Neuronal stem cell (in vitro differentiated cells): ENCODE measurements around the gene LOXL4.
A peak's percentile ranks its signal among the peaks of the same experiment; 100 is the strongest.

Experiments used
- DNase-seq: peaks from one replicate; pipeline ENCODE4 v3.0.0-alpha.2; 2013; ENCODE audit warnings: low spot score
- H2AFZ ChIP-seq: one replicate; pipeline ENCODE4 v1.6.1; 2013; ENCODE audit warnings: mild to moderate bottlenecking, low read length, inconsistent platforms
- H2AK5ac ChIP-seq: 2 replicates; pipeline ENCODE4 v1.6.1; 2013; ENCODE audit warnings: low read depth, mild to moderate bottlenecking, inconsistent platforms, low read length, moderate library complexity, mixed read lengths
- H2BK120ac ChIP-seq: 2 replicates; pipeline ENCODE4 v1.6.1; 2013; ENCODE audit warnings: low read depth, mild to moderate bottlenecking, inconsistent platforms, low read length, moderate library complexity, mixed read lengths
- H2BK12ac ChIP-seq: one replicate; pipeline ENCODE4 v1.6.1; 2013; ENCODE audit warnings: low read length, inconsistent platforms
- H2BK15ac ChIP-seq: 2 replicates; pipeline ENCODE4 v1.6.1; 2013; ENCODE audit warnings: mild to moderate bottlenecking, low read length, inconsistent platforms, mixed read lengths
- H2BK5ac ChIP-seq: one replicate; pipeline ENCODE4 v1.6.1; 2013; ENCODE audit warnings: inconsistent platforms, mild to moderate bottlenecking, low read length, moderate library complexity
- H3K14ac ChIP-seq: one replicate; pipeline ENCODE4 v1.6.1; 2013; ENCODE audit warnings: low read length, inconsistent platforms
- H3K18ac ChIP-seq: 2 replicates; pipeline ENCODE4 v1.6.1; 2013; ENCODE audit warnings: low read length, inconsistent platforms
- H3K23ac ChIP-seq: 2 replicates; pipeline ENCODE4 v1.6.1; 2013; ENCODE audit warnings: low read depth, mild to moderate bottlenecking, mixed read lengths, low read length, inconsistent platforms; ENCODE audit not compliant: poor library complexity
- H3K27ac ChIP-seq: replicated peaks from 3 replicates; pipeline ENCODE4 v1.5.1; 2013; ENCODE audit warnings: low read length, inconsistent platforms
- H3K27me3 ChIP-seq, 3 experiments: 2 replicates each; pipeline ENCODE4 v1.6.1; 2013; ENCODE audit warnings: low read length in 3 of 3, mild to moderate bottlenecking in 2 of 3, inconsistent platforms in 1 of 3, low read depth in 1 of 3, mixed read lengths in 1 of 3, moderate library complexity in 1 of 3; ENCODE audit not compliant: control insufficient read depth in 3 of 3, insufficient read depth in 3 of 3
- H3K36me3 ChIP-seq, 2 donors: replicated peaks in 1 of 2; 2 replicates each; pipeline ENCODE4 v1.6.1; 2013; ENCODE audit warnings: low read length in 2 of 2; ENCODE audit not compliant: control insufficient read depth in 2 of 2, insufficient read depth in 2 of 2
- H3K4ac ChIP-seq: 2 replicates; pipeline ENCODE4 v1.6.1; 2013; ENCODE audit warnings: inconsistent platforms, mild to moderate bottlenecking, low read length, moderate library complexity
- H3K4me1 ChIP-seq, 2 donors: 1 replicate in 1 of 2; 2 replicates in 1 of 2; pipeline ENCODE4 v1.6.1; 2013; ENCODE audit warnings: low read length in 2 of 2, low read depth in 1 of 2; ENCODE audit not compliant: control insufficient read depth in 2 of 2, insufficient read depth in 1 of 2
- H3K4me2 ChIP-seq: one replicate; pipeline ENCODE4 v1.6.1; 2013; ENCODE audit warnings: mild to moderate bottlenecking, low read length, inconsistent platforms; ENCODE audit not compliant: insufficient read depth, poor library complexity, severe bottlenecking
- H3K4me3 ChIP-seq, 2 donors: 2 replicates each; pipeline ENCODE4 v1.5.1; 2013; ENCODE audit warnings: low read length in 2 of 2, mild to moderate bottlenecking in 2 of 2, inconsistent platforms in 1 of 2, moderate library complexity in 1 of 2
- H3K79me1 ChIP-seq: one replicate; pipeline ENCODE4 v1.6.1; 2013; ENCODE audit warnings: low read depth, mild to moderate bottlenecking, inconsistent platforms, low read length, moderate library complexity
- H3K9ac ChIP-seq: one replicate; pipeline ENCODE4 v1.6.1; 2013; ENCODE audit warnings: mild to moderate bottlenecking, low read depth, low read length, inconsistent platforms; ENCODE audit not compliant: poor library complexity
- H3K9me3 ChIP-seq, 2 donors: replicated peaks in 1 of 2; 2 replicates each; pipeline versions ENCODE3 to v1.6.1; 2013; ENCODE audit warnings: low read length in 2 of 2, mild to moderate bottlenecking in 2 of 2, inconsistent platforms in 1 of 2, low read depth in 1 of 2, mixed read lengths in 1 of 2, moderate library complexity in 1 of 2; ENCODE audit not compliant: control insufficient read depth in 2 of 2, insufficient read depth in 1 of 2
- H4K8ac ChIP-seq: one replicate; pipeline ENCODE4 v1.6.1; 2013; ENCODE audit warnings: low read depth, mild to moderate bottlenecking, inconsistent platforms, low read length, moderate library complexity
- H4K91ac ChIP-seq: one replicate; pipeline ENCODE4 v1.6.1; 2013; ENCODE audit warnings: low read length, low read depth, mild to moderate bottlenecking, inconsistent platforms; ENCODE audit not compliant: poor library complexity
- WGBS, 2 donors: extraction: QIAGEN DNeasy Blood & Tissue Kit; methylation state at CpG; one replicate each; pipeline ENCODE4 v1.1.7; 2013; ENCODE audit warnings: missing lambda C conversion rate in 2 of 2, mixed read lengths in 1 of 2; ENCODE audit not compliant: insufficient read length in 2 of 2, insufficient replicate concordance in 1 of 2; ENCODE audit errors: extremely low coverage in 2 of 2; 5-methylcytosine and 5-hydroxymethylcytosine counted together

Gene LOXL4

GRCh38 chr10:98265403-98266378, 2.3 kb downstream of the LOXL4 start:
- Histone ChIP-seq H3K9me3 (no peaks in the 10 kb centered on the region), H2BK5ac (no peak overlapping the region), H3K4me2 (no peak overlapping the region), H4K8ac (no peak overlapping the region), H3K18ac (peak overlapping the region; percentile 44), H3K23ac (no peak overlapping the region), H2BK15ac (peak overlapping the region; percentile 2), H3K14ac (no peak overlapping the region), H3K4me3 (no peak overlapping the region), H2AK5ac (peak overlapping the region; percentile 41), H3K4me1 (peaks cover 9 to 31% of the 10 kb centered on the region in 2 donors), H2AFZ (no peak overlapping the region), H4K91ac (no peak overlapping the region), H3K27me3 (peaks cover 0 to 10% (median 2%) of the 10 kb centered on the region in 3 experiments), H3K27ac (no peak overlapping the region), H2BK120ac (no peak overlapping the region), H3K36me3 (no peaks in the 10 kb centered on the region), H2BK12ac (peak overlapping the region; percentile 80), H3K4ac (no peak overlapping the region), H3K79me1 (no peaks in the 10 kb centered on the region), H3K9ac (no peak overlapping the region)
- no CpG with 5 or more reads among the region's 17 CpGs for WGBS, 2 donors
- DNase-seq = no peak

- Histone ChIP-seq H2AK5ac (peak overlapping the region; percentile 66), H4K91ac (no peak overlapping the region), H2BK120ac (no peak overlapping the region), H3K23ac (peak overlapping the region; percentile 29), H3K27ac (no peak overlapping the region), H3K36me3 (no peaks in the 10 kb centered on the region), H3K79me1 (no peaks in the 10 kb centered on the region), H3K4me2 (no peak overlapping the region), H3K27me3 (peaks cover 0 to 6% (median 2%) of the 10 kb centered on the region in 3 experiments), H3K9me3 (no peaks in the 10 kb centered on the region), H3K18ac (peak overlapping the region; percentile 35), H3K9ac (no peak overlapping the region), H4K8ac (no peak overlapping the region), H2BK5ac (peak overlapping the region; percentile 55), H3K4me3 (no peak overlapping the region), H3K4ac (no peak overlapping the region), H2BK15ac (peak overlapping the region; percentile 55), H2AFZ (no peak overlapping the region), H3K14ac (peak overlapping the region; percentile 41), H2BK12ac (peak overlapping the region; percentile 34), H3K4me1 (peaks cover 9 to 26% of the 10 kb centered on the region in 2 donors)
- no peak for DNase-seq
- WGBS, 2 donors = no CpG with 5 or more reads among the region's 12 CpGs
Observed at GRCh38 chr10:98264378-98265065, 3.5 kb downstream of the LOXL4 start.

- no peak overlapping the region for H3K4me2 ChIP-seq
- no peaks in the 10 kb centered on the region for H3K9me3 ChIP-seq
- no peak overlapping the region for H4K8ac ChIP-seq
- no peak overlapping the region for H3K27ac ChIP-seq
- WGBS, 2 donors = no CpG with 5 or more reads among the region's 7 CpGs
- H3K4me3 ChIP-seq = no peak overlapping the region
- no peak overlapping the region for H2BK5ac ChIP-seq
- H3K18ac ChIP-seq = peak overlapping the region; percentile 70
- no peak overlapping the region for H4K91ac ChIP-seq
- H2AFZ ChIP-seq = no peak overlapping the region
- H3K4me1 ChIP-seq = peaks cover 8 to 20% of the 10 kb centered on the region in 2 donors
- no peak overlapping the region for H2AK5ac ChIP-seq
- H3K14ac ChIP-seq = no peak overlapping the region
- no peak overlapping the region for H3K4ac ChIP-seq
- no peaks in the 10 kb centered on the region for H3K36me3 ChIP-seq
- no peak overlapping the region for H2BK15ac ChIP-seq
- no peak overlapping the region for H2BK120ac ChIP-seq
- no peak overlapping the region for H3K23ac ChIP-seq
- H3K27me3 ChIP-seq = no peaks in the 10 kb centered on the region
- H2BK12ac ChIP-seq = no peak overlapping the region
- H3K79me1 ChIP-seq = no peaks in the 10 kb centered on the region
- no peak overlapping the region for H3K9ac ChIP-seq
- no peak for DNase-seq
Observed at GRCh38 chr10:98263088-98263487, 4.9 kb downstream of the LOXL4 start.

- no peak for DNase-seq
- Histone ChIP-seq H3K4me2 (no peak overlapping the region), H3K18ac (peak overlapping the region; percentile 70), H4K8ac (no peak overlapping the region), H3K14ac (no peak overlapping the region), H2BK5ac (no peak overlapping the region), H3K36me3 (no peaks in the 10 kb centered on the region), H2BK120ac (no peak overlapping the region), H3K27me3 (no peaks in the 10 kb centered on the region), H2AK5ac (peak overlapping the region; percentile 43), H3K4me3 (no peak overlapping the region), H2BK15ac (no peak overlapping the region), H2BK12ac (no peak overlapping the region), H3K9me3 (no peaks in the 10 kb centered on the region), H2AFZ (no peak overlapping the region), H3K4me1 (peaks cover 5 to 18% of the 10 kb centered on the region in 2 donors), H4K91ac (no peak overlapping the region), H3K4ac (no peak overlapping the region), H3K23ac (peak overlapping the region; percentile 44), H3K9ac (no peak overlapping the region), H3K27ac (no peak overlapping the region), H3K79me1 (no peaks in the 10 kb centered on the region)
- WGBS, 2 donors = no CpG with 5 or more reads among the region's 7 CpGs
Observed at GRCh38 chr10:98262571-98262970, 5.4 kb downstream of the LOXL4 start.
